GM23338 (cell line): ENCODE results near the gene ZNF581. TPM values are rescaled to one million over a fixed set of nuclear protein-coding genes. Genes with fewer than 3 reads are reported as not detected.

Experiments
- ATAC-seq: fragments of 200-7000 bp; cut with Tn5 transposase; 3 replicates; pipeline ENCODE4 v1.9.1; 2020
- DNase-seq: peaks from one replicate; pipeline ENCODE4 v3.0.0-alpha.2; 2015; ENCODE audit warnings: low spot score
- H2AFZ ChIP-seq: fragments of 200-600 bp; sonication (generic); 2 replicates; pipeline ENCODE4 v1.8.0; 2016; ENCODE audit warnings: antibody characterized with exemption, mild to moderate bottlenecking, moderate library complexity
- H3F3A ChIP-seq: fragments of 200-600 bp; sonication (generic); replicated peaks from 2 replicates; pipeline ENCODE4 v1.8.0; 2017; ENCODE audit warnings: antibody characterized with exemption, mixed run types, low read depth
- H3K27ac ChIP-seq: fragments of 200-600 bp; sonication (generic); 2 replicates; pipeline ENCODE4 v1.6.1; 2016; ENCODE audit warnings: low read depth
- H3K27me3 ChIP-seq: fragments of 200-600 bp; sonication (generic); 2 replicates; pipeline ENCODE4 v1.8.0; 2016; ENCODE audit warnings: mild to moderate bottlenecking, mixed run types, moderate library complexity; ENCODE audit not compliant: insufficient read depth
- H3K36me3 ChIP-seq: fragments of 200-600 bp; sonication (generic); 2 replicates; pipeline ENCODE4 v1.8.0; 2016; ENCODE audit warnings: mild to moderate bottlenecking; ENCODE audit not compliant: insufficient read depth
- H3K4me1 ChIP-seq: fragments of 200-600 bp; sonication (generic); 2 replicates; pipeline ENCODE4 v1.8.0; 2016; ENCODE audit warnings: mild to moderate bottlenecking, moderate library complexity; ENCODE audit not compliant: insufficient read depth
- H3K4me2 ChIP-seq: fragments of 200-600 bp; sonication (generic); 2 replicates; pipeline ENCODE4 v1.7.1; 2017; ENCODE audit warnings: mixed run types
- H3K4me3 ChIP-seq: fragments of 200-600 bp; sonication (generic); 2 replicates; pipeline ENCODE4 v1.6.1; 2016; ENCODE audit warnings: mixed run types
- H3K79me2 ChIP-seq: fragments of 200-600 bp; sonication (generic); replicated peaks from 2 replicates; pipeline ENCODE4 v1.8.0; 2017; ENCODE audit warnings: mild to moderate bottlenecking; ENCODE audit not compliant: insufficient read depth
- H3K9me2 ChIP-seq: fragments of 200-600 bp; sonication (generic); 2 replicates; pipeline ENCODE4 v1.8.0; 2017; ENCODE audit not compliant: insufficient read depth
- H4K20me1 ChIP-seq: fragments of 200-600 bp; sonication (generic); replicated peaks from 2 replicates; pipeline ENCODE4 v1.8.0; 2017; ENCODE audit warnings: mild to moderate bottlenecking; ENCODE audit not compliant: insufficient read depth
- H3K27ac Mint-ChIP-seq: 2 replicates; pipeline ENCODE4 v1.8.0; 2020; ENCODE audit warnings: inconsistent platforms, mild to moderate bottlenecking, moderate library complexity, mixed read lengths
- H3K27me3 Mint-ChIP-seq: 3 replicates; pipeline ENCODE4 v1.8.0; 2022; ENCODE audit warnings: low read depth, mild to moderate bottlenecking, moderate library complexity, mixed read lengths, inconsistent platforms; ENCODE audit not compliant: insufficient read depth, poor library complexity
- H3K36me3 Mint-ChIP-seq: 3 replicates; pipeline ENCODE4 v1.8.0; 2021; ENCODE audit warnings: low read depth, mild to moderate bottlenecking, inconsistent platforms, moderate library complexity, mixed read lengths
- H3K4me1 Mint-ChIP-seq: 3 replicates; pipeline ENCODE4 v1.8.0; 2020; ENCODE audit warnings: mild to moderate bottlenecking, inconsistent platforms, mixed read lengths
- H3K4me3 Mint-ChIP-seq: 3 replicates; pipeline ENCODE4 v1.8.0; 2021; ENCODE audit warnings: moderate library complexity, mild to moderate bottlenecking, inconsistent platforms, mixed read lengths
- H3K9me3 Mint-ChIP-seq: 3 replicates; pipeline ENCODE4 v1.8.0; 2020; ENCODE audit warnings: moderate library complexity, mild to moderate bottlenecking, inconsistent platforms, mixed read lengths
- CREB1 ChIP-seq: fragments of 250-450 bp; sonication (Bioruptor Pico); IDR thresholded peaks from 2 replicates; pipeline ENCODE4 v1.5.0; 2020; ENCODE audit warnings: low read depth, mild to moderate bottlenecking, moderate library complexity
- EZH2 ChIP-seq: fragments of 200-600 bp; sonication (generic); IDR thresholded peaks from one replicate; pipeline ENCODE4 v1.8.0; 2017; ENCODE audit warnings: antibody characterized with exemption, mild to moderate bottlenecking, low read depth; ENCODE audit not compliant: unreplicated experiment
- EZH2phosphoT487 ChIP-seq: fragments of 200-600 bp; sonication (generic); IDR thresholded peaks from one replicate; pipeline ENCODE4 v1.8.1; 2018; ENCODE audit warnings: antibody characterized with exemption; ENCODE audit not compliant: unreplicated experiment
- JUNB ChIP-seq: IDR thresholded peaks from one replicate; pipeline ENCODE4 v1.6.1; 2016; ENCODE audit warnings: antibody characterized with exemption; ENCODE audit not compliant: unreplicated experiment
- NANOG ChIP-seq: IDR thresholded peaks from 2 replicates; pipeline ENCODE4 v1.6.1; 2016; ENCODE audit warnings: antibody characterized with exemption, borderline replicate concordance
- POLR2AphosphoS5 ChIP-seq: IDR thresholded peaks from 2 replicates; pipeline ENCODE4 v1.6.1; 2016; ENCODE audit warnings: antibody characterized with exemption, low read depth
- STAT1 ChIP-seq: IDR thresholded peaks from one replicate; pipeline ENCODE4 v1.6.1; 2016; ENCODE audit warnings: antibody characterized with exemption; ENCODE audit not compliant: unreplicated experiment
- ZNF114 ChIP-seq: fragments of 250-450 bp; sonication (Bioruptor Pico); IDR thresholded peaks from 2 replicates; pipeline ENCODE4 v1.5.0; 2020; ENCODE audit warnings: mild to moderate bottlenecking, moderate library complexity
- ZNF331 ChIP-seq: fragments of 250-450 bp; sonication (Bioruptor Pico); IDR thresholded peaks from 2 replicates; pipeline ENCODE4 v1.5.0; 2020; ENCODE audit warnings: low read depth, mild to moderate bottlenecking, moderate library complexity
- polyA plus RNA-seq: library from polyadenylated mRNA; unstranded; fragments of >200 nt; fragmentation: Nextera tagmentation; extraction: Ambion mirVana; gene quantifications from 2 replicates; pipeline ENCODE4 v1.2.1, GENCODE V29; 2016
- total RNA-seq: library from RNA; depleted of rRNA; stranded (reverse); fragments of >200 nt; shearing (Covaris generic); gene quantifications from 2 replicates; pipeline ENCODE4 v1.2.3, GENCODE V29; 2014
- TF ChIP-seq, protein P1 (sequence below): IDR thresholded peaks from one replicate; pipeline ENCODE4 v1.6.1; 2018; ENCODE audit warnings: antibody characterized with exemption; ENCODE audit not compliant: unreplicated experiment
- TF ChIP-seq, protein P2 (sequence below): IDR thresholded peaks from 2 replicates; pipeline ENCODE4 v1.6.1; 2016; ENCODE audit warnings: antibody characterized with exemption
- TF ChIP-seq, protein P3 (sequence below): fragments of 250-450 bp; sonication (Bioruptor Pico); IDR thresholded peaks from 2 replicates; pipeline ENCODE4 v1.5.0; 2020; ENCODE audit warnings: mild to moderate bottlenecking, moderate library complexity
- TF ChIP-seq, protein P4 (sequence below), 2 experiments: fragments of 200-600 bp in 1 of 2; sonication (generic) in 1 of 2; conservative IDR thresholded peaks; 2 replicates each; pipeline versions ENCODE4 v1.5.1 to v1.6.1; 2016 to 2017; ENCODE audit warnings: antibody characterized with exemption in 2 of 2, low read depth in 2 of 2, mild to moderate bottlenecking in 2 of 2, moderate library complexity in 1 of 2

Gene ZNF581
- total and polyA plus RNA-seq, 2 experiments from 2014 or later: 48.5 to 87.6 TPM

DNA sequence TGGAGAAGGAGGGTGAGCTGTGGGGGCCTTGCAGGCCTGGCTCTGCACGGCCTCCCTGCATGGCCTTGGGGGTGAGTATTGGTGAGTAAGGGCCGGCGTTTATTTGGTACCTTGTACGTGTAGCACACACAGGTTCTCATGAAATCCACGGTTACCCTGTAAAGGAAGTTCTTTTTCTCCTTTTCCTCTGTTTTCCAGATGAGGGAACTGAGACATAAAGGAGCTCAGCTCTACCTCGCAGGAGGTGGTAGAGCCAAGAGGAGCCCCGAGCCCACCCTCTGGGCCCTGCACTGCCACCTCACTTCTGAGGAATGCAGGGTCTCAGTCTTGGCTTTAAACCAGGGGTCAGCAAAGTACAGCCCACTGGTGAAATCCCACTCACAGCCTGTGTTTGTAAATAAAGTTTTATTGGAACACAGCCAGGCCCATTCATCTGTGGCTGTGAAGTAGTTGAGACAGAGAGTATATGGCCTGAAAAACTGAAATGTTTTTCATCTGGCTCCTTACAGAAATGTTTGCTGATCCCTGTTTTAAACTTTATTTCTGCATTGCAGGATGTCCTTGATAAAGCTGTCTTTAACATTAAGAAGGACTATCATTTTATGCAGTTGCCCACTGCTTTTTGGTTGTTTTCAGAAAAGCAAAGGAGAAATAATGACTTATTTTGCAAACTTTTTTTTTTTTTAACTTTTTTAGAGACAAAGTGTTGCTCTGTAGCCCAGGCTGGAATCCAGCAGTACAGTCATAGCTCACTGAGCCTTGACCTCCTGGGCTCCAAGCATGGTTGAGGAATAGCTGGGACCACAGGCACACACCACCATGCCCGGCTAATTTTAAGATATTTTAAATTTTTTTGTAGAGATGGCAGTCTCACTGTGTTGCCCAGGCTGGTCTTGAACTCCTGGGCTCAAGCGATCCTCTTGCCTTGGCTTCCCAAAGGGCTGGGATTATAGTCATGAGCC, 38.0 kb downstream of the ZNF581 start:
- Histone ChIP-seq H3K27me3 (no peaks in the 10 kb centered on the region), H3F3A (no peaks in the 10 kb centered on the region), H3K4me2 (no peak overlapping the region), H3K27ac (no peak overlapping the region; the same call in 1 of the 2 replicates), H4K20me1 (peaks cover 30% of the 10 kb centered on the region), H2AFZ (no peak overlapping the region), H3K79me2 (peaks cover 53% of the 10 kb centered on the region), H3K4me3 (no peak overlapping the region), H3K36me3 (peaks cover 12% of the 10 kb centered on the region; the same call in 1 of the 2 replicates), H3K9me2 (no peaks in the 10 kb centered on the region), H3K4me1 (peaks cover 3% of the 10 kb centered on the region; the same call in 1 of the 2 replicates)
- Mint-ChIP-seq H3K36me3 (peaks cover 35% of the 10 kb centered on the region), H3K27ac (no peak overlapping the region), H3K4me1 (peaks cover 4% of the 10 kb centered on the region), H3K4me3 (no peak overlapping the region), H3K9me3 (no peaks in the 10 kb centered on the region), H3K27me3 (peaks cover 6% of the 10 kb centered on the region)
- no peak for ATAC-seq
- TF ChIP-seq CREB1 (CRISPR knock-in tag) (no peak), EZH2phosphoT487 (no peak), POLR2AphosphoS5 (no peak), JUNB (no peak), NANOG (no peak), ZNF331 (no peak), ZNF114 (CRISPR knock-in tag) (no peak), STAT1 (no peak), EZH2 (no peak)
- TF ChIP-seq, protein P1, sequence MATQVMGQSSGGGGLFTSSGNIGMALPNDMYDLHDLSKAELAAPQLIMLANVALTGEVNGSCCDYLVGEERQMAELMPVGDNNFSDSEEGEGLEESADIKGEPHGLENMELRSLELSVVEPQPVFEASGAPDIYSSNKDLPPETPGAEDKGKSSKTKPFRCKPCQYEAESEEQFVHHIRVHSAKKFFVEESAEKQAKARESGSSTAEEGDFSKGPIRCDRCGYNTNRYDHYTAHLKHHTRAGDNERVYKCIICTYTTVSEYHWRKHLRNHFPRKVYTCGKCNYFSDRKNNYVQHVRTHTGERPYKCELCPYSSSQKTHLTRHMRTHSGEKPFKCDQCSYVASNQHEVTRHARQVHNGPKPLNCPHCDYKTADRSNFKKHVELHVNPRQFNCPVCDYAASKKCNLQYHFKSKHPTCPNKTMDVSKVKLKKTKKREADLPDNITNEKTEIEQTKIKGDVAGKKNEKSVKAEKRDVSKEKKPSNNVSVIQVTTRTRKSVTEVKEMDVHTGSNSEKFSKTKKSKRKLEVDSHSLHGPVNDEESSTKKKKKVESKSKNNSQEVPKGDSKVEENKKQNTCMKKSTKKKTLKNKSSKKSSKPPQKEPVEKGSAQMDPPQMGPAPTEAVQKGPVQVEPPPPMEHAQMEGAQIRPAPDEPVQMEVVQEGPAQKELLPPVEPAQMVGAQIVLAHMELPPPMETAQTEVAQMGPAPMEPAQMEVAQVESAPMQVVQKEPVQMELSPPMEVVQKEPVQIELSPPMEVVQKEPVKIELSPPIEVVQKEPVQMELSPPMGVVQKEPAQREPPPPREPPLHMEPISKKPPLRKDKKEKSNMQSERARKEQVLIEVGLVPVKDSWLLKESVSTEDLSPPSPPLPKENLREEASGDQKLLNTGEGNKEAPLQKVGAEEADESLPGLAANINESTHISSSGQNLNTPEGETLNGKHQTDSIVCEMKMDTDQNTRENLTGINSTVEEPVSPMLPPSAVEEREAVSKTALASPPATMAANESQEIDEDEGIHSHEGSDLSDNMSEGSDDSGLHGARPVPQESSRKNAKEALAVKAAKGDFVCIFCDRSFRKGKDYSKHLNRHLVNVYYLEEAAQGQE: no peak
- TF ChIP-seq, protein P2, sequence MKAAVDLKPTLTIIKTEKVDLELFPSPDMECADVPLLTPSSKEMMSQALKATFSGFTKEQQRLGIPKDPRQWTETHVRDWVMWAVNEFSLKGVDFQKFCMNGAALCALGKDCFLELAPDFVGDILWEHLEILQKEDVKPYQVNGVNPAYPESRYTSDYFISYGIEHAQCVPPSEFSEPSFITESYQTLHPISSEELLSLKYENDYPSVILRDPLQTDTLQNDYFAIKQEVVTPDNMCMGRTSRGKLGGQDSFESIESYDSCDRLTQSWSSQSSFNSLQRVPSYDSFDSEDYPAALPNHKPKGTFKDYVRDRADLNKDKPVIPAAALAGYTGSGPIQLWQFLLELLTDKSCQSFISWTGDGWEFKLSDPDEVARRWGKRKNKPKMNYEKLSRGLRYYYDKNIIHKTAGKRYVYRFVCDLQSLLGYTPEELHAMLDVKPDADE: no peak
- TF ChIP-seq, protein P3, sequence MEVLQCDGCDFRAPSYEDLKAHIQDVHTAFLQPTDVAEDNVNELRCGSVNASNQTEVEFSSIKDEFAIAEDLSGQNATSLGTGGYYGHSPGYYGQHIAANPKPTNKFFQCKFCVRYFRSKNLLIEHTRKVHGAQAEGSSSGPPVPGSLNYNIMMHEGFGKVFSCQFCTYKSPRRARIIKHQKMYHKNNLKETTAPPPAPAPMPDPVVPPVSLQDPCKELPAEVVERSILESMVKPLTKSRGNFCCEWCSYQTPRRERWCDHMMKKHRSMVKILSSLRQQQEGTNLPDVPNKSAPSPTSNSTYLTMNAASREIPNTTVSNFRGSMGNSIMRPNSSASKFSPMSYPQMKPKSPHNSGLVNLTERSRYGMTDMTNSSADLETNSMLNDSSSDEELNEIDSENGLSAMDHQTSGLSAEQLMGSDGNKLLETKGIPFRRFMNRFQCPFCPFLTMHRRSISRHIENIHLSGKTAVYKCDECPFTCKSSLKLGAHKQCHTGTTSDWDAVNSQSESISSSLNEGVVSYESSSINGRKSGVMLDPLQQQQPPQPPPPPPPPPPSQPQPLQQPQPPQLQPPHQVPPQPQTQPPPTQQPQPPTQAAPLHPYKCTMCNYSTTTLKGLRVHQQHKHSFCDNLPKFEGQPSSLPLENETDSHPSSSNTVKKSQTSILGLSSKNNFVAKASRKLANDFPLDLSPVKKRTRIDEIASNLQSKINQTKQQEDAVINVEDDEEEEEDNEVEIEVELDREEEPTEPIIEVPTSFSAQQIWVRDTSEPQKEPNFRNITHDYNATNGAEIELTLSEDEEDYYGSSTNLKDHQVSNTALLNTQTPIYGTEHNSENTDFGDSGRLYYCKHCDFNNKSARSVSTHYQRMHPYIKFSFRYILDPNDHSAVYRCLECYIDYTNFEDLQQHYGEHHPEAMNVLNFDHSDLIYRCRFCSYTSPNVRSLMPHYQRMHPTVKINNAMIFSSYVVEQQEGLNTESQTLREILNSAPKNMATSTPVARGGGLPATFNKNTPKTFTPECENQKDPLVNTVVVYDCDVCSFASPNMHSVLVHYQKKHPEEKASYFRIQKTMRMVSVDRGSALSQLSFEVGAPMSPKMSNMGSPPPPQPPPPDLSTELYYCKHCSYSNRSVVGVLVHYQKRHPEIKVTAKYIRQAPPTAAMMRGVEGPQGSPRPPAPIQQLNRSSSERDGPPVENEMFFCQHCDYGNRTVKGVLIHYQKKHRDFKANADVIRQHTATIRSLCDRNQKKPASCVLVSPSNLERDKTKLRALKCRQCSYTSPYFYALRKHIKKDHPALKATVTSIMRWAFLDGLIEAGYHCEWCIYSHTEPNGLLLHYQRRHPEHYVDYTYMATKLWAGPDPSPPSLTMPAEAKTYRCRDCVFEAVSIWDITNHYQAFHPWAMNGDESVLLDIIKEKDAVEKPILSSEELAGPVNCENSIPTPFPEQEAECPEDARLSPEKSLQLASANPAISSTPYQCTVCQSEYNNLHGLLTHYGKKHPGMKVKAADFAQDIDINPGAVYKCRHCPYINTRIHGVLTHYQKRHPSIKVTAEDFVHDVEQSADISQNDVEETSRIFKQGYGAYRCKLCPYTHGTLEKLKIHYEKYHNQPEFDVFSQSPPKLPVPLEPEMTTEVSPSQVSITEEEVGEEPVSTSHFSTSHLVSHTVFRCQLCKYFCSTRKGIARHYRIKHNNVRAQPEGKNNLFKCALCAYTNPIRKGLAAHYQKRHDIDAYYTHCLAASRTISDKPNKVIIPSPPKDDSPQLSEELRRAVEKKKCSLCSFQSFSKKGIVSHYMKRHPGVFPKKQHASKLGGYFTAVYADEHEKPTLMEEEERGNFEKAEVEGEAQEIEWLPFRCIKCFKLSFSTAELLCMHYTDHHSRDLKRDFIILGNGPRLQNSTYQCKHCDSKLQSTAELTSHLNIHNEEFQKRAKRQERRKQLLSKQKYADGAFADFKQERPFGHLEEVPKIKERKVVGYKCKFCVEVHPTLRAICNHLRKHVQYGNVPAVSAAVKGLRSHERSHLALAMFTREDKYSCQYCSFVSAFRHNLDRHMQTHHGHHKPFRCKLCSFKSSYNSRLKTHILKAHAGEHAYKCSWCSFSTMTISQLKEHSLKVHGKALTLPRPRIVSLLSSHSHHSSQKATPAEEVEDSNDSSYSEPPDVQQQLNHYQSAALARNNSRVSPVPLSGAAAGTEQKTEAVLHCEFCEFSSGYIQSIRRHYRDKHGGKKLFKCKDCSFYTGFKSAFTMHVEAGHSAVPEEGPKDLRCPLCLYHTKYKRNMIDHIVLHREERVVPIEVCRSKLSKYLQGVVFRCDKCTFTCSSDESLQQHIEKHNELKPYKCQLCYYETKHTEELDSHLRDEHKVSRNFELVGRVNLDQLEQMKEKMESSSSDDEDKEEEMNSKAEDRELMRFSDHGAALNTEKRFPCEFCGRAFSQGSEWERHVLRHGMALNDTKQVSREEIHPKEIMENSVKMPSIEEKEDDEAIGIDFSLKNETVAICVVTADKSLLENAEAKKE (CRISPR knock-in tag): no peak
- TF ChIP-seq, protein P4, sequence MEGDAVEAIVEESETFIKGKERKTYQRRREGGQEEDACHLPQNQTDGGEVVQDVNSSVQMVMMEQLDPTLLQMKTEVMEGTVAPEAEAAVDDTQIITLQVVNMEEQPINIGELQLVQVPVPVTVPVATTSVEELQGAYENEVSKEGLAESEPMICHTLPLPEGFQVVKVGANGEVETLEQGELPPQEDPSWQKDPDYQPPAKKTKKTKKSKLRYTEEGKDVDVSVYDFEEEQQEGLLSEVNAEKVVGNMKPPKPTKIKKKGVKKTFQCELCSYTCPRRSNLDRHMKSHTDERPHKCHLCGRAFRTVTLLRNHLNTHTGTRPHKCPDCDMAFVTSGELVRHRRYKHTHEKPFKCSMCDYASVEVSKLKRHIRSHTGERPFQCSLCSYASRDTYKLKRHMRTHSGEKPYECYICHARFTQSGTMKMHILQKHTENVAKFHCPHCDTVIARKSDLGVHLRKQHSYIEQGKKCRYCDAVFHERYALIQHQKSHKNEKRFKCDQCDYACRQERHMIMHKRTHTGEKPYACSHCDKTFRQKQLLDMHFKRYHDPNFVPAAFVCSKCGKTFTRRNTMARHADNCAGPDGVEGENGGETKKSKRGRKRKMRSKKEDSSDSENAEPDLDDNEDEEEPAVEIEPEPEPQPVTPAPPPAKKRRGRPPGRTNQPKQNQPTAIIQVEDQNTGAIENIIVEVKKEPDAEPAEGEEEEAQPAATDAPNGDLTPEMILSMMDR (conservative IDR thresholded peaks at IDR 0.05; ENCODE audit: low read depth in 2 of 2): no peak
- no peak for DNase-seq
